NCI-H128 (cell line): ENCODE results near the gene LAMC3.
"Not testable (repeated sequence)": the region's sequence is repeated elsewhere in the genome, so short reads cannot be mapped to it uniquely, and the experiment has no call there.

Source experiments
- DNase-seq: peaks from one replicate; lab custom pipeline; 2025; ENCODE audit not compliant: unreplicated experiment; lab: John Stamatoyannopoulos, UW

Gene LAMC3

GRCh38 chr9:131028221-131028884 is 19.4 kb downstream of the LAMC3 start:
- no peak for DNase-seq

GRCh38 chr9:131028931-131029573 is 20.1 kb downstream of the LAMC3 start:
- no peak for DNase-seq

GRCh38 chr9:131029574-131029952 is 20.6 kb downstream of the LAMC3 start:
- DNase-seq: no peak

GRCh38 chr9:131030239-131031004 is 21.4 kb downstream of the LAMC3 start:
- no peak for DNase-seq

GRCh38 chr9:131031005-131031641 is 22.1 kb downstream of the LAMC3 start:
- no peak for DNase-seq

GRCh38 chr9:131031642-131032005 is 22.6 kb downstream of the LAMC3 start:
- DNase-seq: no peak

- DNase-seq: no peak
Measured at GRCh38 chr9:131032384-131032783, 23.4 kb downstream of the LAMC3 start.

GRCh38 chr9:131033269-131034224 is 24.6 kb downstream of the LAMC3 start:
- DNase-seq: no peak

- no peak for DNase-seq
Measured at GRCh38 chr9:131034268-131034667, 25.3 kb downstream of the LAMC3 start.

GRCh38 chr9:131034749-131035148 is 25.8 kb downstream of the LAMC3 start:
- not testable (repeated sequence) for DNase-seq

GRCh38 chr9:131035548-131035947 is 26.6 kb downstream of the LAMC3 start:
- DNase-seq: no peak

- no peak for DNase-seq
Measured at GRCh38 chr9:131036071-131036470, 27.1 kb downstream of the LAMC3 start.

GRCh38 chr9:131036529-131037334 is 27.8 kb downstream of the LAMC3 start:
- no peak for DNase-seq

GRCh38 chr9:131037335-131038255 is 28.6 kb downstream of the LAMC3 start:
- no peak for DNase-seq

GRCh38 chr9:131038256-131039128 is 29.5 kb downstream of the LAMC3 start:
- no peak for DNase-seq

- no peak for DNase-seq
Measured at GRCh38 chr9:131039129-131039954, 30.4 kb downstream of the LAMC3 start.

- no peak for DNase-seq
Measured at GRCh38 chr9:131042666-131043065, 33.7 kb downstream of the LAMC3 start.
